H1 (cell line): Measurements from ENCODE around the gene RBM38. TPM values are rescaled to one million over a fixed set of nuclear protein-coding genes. Genes with fewer than 3 reads are reported as not detected.

Source experiments
- CTCF ChIA-PET: fragments of 300-600 bp; sonication (Branson Sonifier 250); formaldehyde crosslinking; loops from one replicate; lab custom pipeline; 2021; ENCODE audit not compliant: partially characterized antibody; lab: Charles Lee
- POLR2A ChIA-PET: fragments of 300-600 bp; sonication (Branson Sonifier 250); formaldehyde crosslinking; loops from one replicate; lab custom pipeline; 2021; ENCODE audit warnings: inconsistent platforms; ENCODE audit not compliant: partially characterized antibody; lab: Charles Lee
- DNase-seq, 2 experiments: peaks; one replicate each; pipeline versions ENCODE4 v3.0.0 to v3.0.0-alpha.2; 2010 to 2022; ENCODE audit warnings: low spot score in 2 of 2, low read depth in 1 of 2, mixed read lengths in 1 of 2
- FAIRE-seq: peaks from 2 replicates; lab custom pipeline; 2011; peaks lifted over from hg19 to GRCh38; lab: Jason Lieb, UNC
- H2AFZ ChIP-seq: 2 replicates; pipeline ENCODE4 v1.8.1; 2012; ENCODE audit warnings: low read length, inconsistent platforms
- H2AK5ac ChIP-seq: 2 replicates; pipeline ENCODE4 v1.6.1; 2013; ENCODE audit warnings: low read depth, low read length
- H2BK120ac ChIP-seq: replicated peaks from 2 replicates; pipeline ENCODE3; 2013; ENCODE audit warnings: low read depth, low read length, inconsistent platforms
- H2BK12ac ChIP-seq: 2 replicates; pipeline ENCODE4 v1.6.1; 2013; ENCODE audit warnings: low read depth, low read length
- H2BK15ac ChIP-seq: 2 replicates; pipeline ENCODE4 v1.6.1; 2013; ENCODE audit warnings: low read length
- H2BK20ac ChIP-seq: 2 replicates; pipeline ENCODE4 v1.6.1; 2013; ENCODE audit warnings: low read length
- H2BK5ac ChIP-seq: 2 replicates; pipeline ENCODE4 v1.6.1; 2013; ENCODE audit warnings: low read depth, low read length
- H3K14ac ChIP-seq: 2 replicates; pipeline ENCODE4 v1.6.1; 2013; ENCODE audit warnings: inconsistent platforms; ENCODE audit not compliant: insufficient read length
- H3K18ac ChIP-seq: 2 replicates; pipeline ENCODE4 v1.6.1; 2013; ENCODE audit warnings: low read length; ENCODE audit errors: extremely low read depth
- H3K23ac ChIP-seq: 2 replicates; pipeline ENCODE4 v1.6.1; 2013; ENCODE audit warnings: inconsistent platforms; ENCODE audit not compliant: insufficient read length
- H3K23me2 ChIP-seq: 2 replicates; pipeline ENCODE4 v1.6.1; 2013; ENCODE audit warnings: low read depth, low read length
- H3K27ac ChIP-seq: 2 replicates; pipeline ENCODE4 v1.6.1; 2011; ENCODE audit warnings: low read depth, low read length, inconsistent platforms
- H3K27me3 ChIP-seq, 4 experiments: replicated peaks in 1 of 4; 1 replicate in 1 of 4; 2 replicates in 3 of 4; pipeline versions ENCODE4 v1.6.1 to v1.8.1; 2011 to 2013; ENCODE audit warnings: low read length in 3 of 4, mild to moderate bottlenecking in 3 of 4, inconsistent platforms in 2 of 4, mixed read lengths in 2 of 4, moderate library complexity in 1 of 4; ENCODE audit not compliant: control insufficient read depth in 3 of 4, insufficient read depth in 3 of 4; ENCODE audit errors: extremely low read depth in 1 of 4
- H3K36me3 ChIP-seq, 4 experiments: 2 replicates each; pipeline versions ENCODE4 v1.6.1 to v1.8.1; 2011 to 2013; ENCODE audit warnings: mild to moderate bottlenecking in 4 of 4, low read length in 3 of 4, moderate library complexity in 2 of 4, control low read depth in 1 of 4, inconsistent platforms in 1 of 4; ENCODE audit not compliant: insufficient read depth in 4 of 4, control insufficient read depth in 2 of 4
- H3K4ac ChIP-seq: replicated peaks from 2 replicates; pipeline ENCODE3; 2013; ENCODE audit warnings: low read length, low read depth, mixed read lengths, inconsistent platforms; ENCODE audit not compliant: insufficient read length
- H3K4me1 ChIP-seq, 4 experiments: replicated peaks in 1 of 4; 1 replicate in 1 of 4; 2 replicates in 3 of 4; pipeline versions ENCODE4 v1.6.1 to v1.8.1; 2011 to 2013; ENCODE audit warnings: low read length in 3 of 4, inconsistent platforms in 2 of 4, mixed read lengths in 1 of 4; ENCODE audit not compliant: insufficient read depth in 4 of 4, control insufficient read depth in 3 of 4
- H3K4me2 ChIP-seq, 2 experiments: 2 replicates each; pipeline versions ENCODE4 v1.6.1 to v1.8.1; 2011 to 2013; ENCODE audit warnings: low read depth in 2 of 2, low read length in 2 of 2, control low read depth in 1 of 2, inconsistent platforms in 1 of 2, mild to moderate bottlenecking in 1 of 2; ENCODE audit not compliant: insufficient read depth in 1 of 2
- H3K4me3 ChIP-seq, 4 experiments: fragments of 200-600, 300-600 bp in 1 of 4; sonication (generic), shearing (Covaris generic), sonication (Bioruptor Twin) in 1 of 4; 2 replicates each; pipeline versions ENCODE4 v1.5.1 to v1.8.1; 2011 to 2016; ENCODE audit warnings: low read length in 4 of 4, low read depth in 3 of 4, control low read depth in 2 of 4, inconsistent platforms in 2 of 4, mild to moderate bottlenecking in 2 of 4, mixed read lengths in 1 of 4, moderate library complexity in 1 of 4; ENCODE audit not compliant: insufficient read depth in 2 of 4; ENCODE audit errors: extremely low read depth in 1 of 4
- H3K56ac ChIP-seq: replicated peaks from 2 replicates; pipeline ENCODE3; 2013; ENCODE audit warnings: low read depth, mild to moderate bottlenecking, mixed read lengths, low read length, inconsistent platforms; ENCODE audit not compliant: insufficient read length
- H3K79me1 ChIP-seq: 2 replicates; pipeline ENCODE4 v1.6.1; 2013; ENCODE audit warnings: low read depth, low read length, control low read depth
- H3K79me2 ChIP-seq, 2 experiments: 2 replicates each; pipeline versions ENCODE4 v1.6.1 to v1.8.1; 2012 to 2013; ENCODE audit warnings: low read length in 2 of 2, mild to moderate bottlenecking in 2 of 2, inconsistent platforms in 1 of 2; ENCODE audit not compliant: insufficient read depth in 2 of 2, control insufficient read depth in 1 of 2
- H3K9ac ChIP-seq, 4 experiments: replicated peaks in 1 of 4; 1 replicate in 1 of 4; 2 replicates in 3 of 4; pipeline versions ENCODE4 v1.6.1 to v1.8.1; 2011 to 2013; ENCODE audit warnings: low read depth in 3 of 4, low read length in 3 of 4, control low read depth in 2 of 4, mild to moderate bottlenecking in 2 of 4, moderate library complexity in 2 of 4, inconsistent platforms in 1 of 4; ENCODE audit errors: extremely low read depth in 1 of 4
- H3K9me3 ChIP-seq, 2 experiments: 2 replicates each; pipeline versions ENCODE4 v1.6.1 to v1.8.1; 2012 to 2013; ENCODE audit warnings: mild to moderate bottlenecking in 2 of 2, moderate library complexity in 2 of 2, control low read depth in 1 of 2, inconsistent platforms in 1 of 2, low read depth in 1 of 2, low read length in 1 of 2, mixed read lengths in 1 of 2; ENCODE audit not compliant: insufficient read depth in 2 of 2
- H4K20me1 ChIP-seq, 2 experiments: replicated peaks in 1 of 2; 2 replicates each; pipeline versions ENCODE3 to v1.8.1; 2011 to 2013; ENCODE audit warnings: inconsistent platforms in 2 of 2, low read length in 2 of 2, mild to moderate bottlenecking in 1 of 2; ENCODE audit not compliant: insufficient read depth in 2 of 2, control insufficient read depth in 1 of 2
- H4K5ac ChIP-seq: 2 replicates; pipeline ENCODE4 v1.6.1; 2013; ENCODE audit warnings: low read length, low read depth, mixed read lengths, inconsistent platforms; ENCODE audit not compliant: insufficient read length
- H4K8ac ChIP-seq: 2 replicates; pipeline ENCODE4 v1.8.0; 2013; ENCODE audit warnings: mild to moderate bottlenecking, moderate library complexity, low read length, inconsistent platforms; ENCODE audit not compliant: insufficient read depth; ENCODE audit errors: extremely low read depth
- H4K91ac ChIP-seq: replicated peaks from 2 replicates; pipeline ENCODE3; 2013; ENCODE audit warnings: low read length, mixed read lengths, inconsistent platforms; ENCODE audit not compliant: insufficient read length
- ASH2L ChIP-seq: fragments of 200-600, 300-600 bp; sonication (generic); IDR thresholded peaks from one replicate; pipeline ENCODE4 v1.7.1; 2017; ENCODE audit warnings: low read length
- BCL11A ChIP-seq, 2 experiments: IDR thresholded peaks; one replicate each; pipeline ENCODE4 v1.6.1; 2011; ENCODE audit warnings: low read depth in 2 of 2, low read length in 2 of 2, mild to moderate bottlenecking in 2 of 2
- CHD2 ChIP-seq: IDR thresholded peaks from 2 replicates; pipeline ENCODE4 v1.6.1; 2012; ENCODE audit warnings: low read length, improper control_type of control experiment
- CREB1 ChIP-seq: IDR thresholded peaks from 2 replicates; pipeline ENCODE4 v1.6.1; 2012; ENCODE audit warnings: inconsistent platforms
- HDAC2 ChIP-seq, 2 experiments: fragments of 300-600 bp in 1 of 2; sonication (generic) in 1 of 2; IDR thresholded peaks; 2 replicates each; pipeline ENCODE4 v1.6.1; 2011 to 2012; ENCODE audit warnings: low read depth in 2 of 2, low read length in 2 of 2, mild to moderate bottlenecking in 2 of 2, moderate library complexity in 2 of 2, borderline replicate concordance in 1 of 2, inconsistent platforms in 1 of 2
- RXRA ChIP-seq: IDR thresholded peaks from 2 replicates; pipeline ENCODE4 v1.6.1; 2011; ENCODE audit warnings: low read depth, mild to moderate bottlenecking, low read length, moderate library complexity; ENCODE audit not compliant: insufficient read depth
- USF2 ChIP-seq: IDR thresholded peaks from 2 replicates; pipeline ENCODE4 v1.6.1; 2011; ENCODE audit warnings: low read length, improper control_type of control experiment
- WGBS, 2 experiments: shearing (Covaris generic) in 1 of 2; methylation state at CpG; one replicate each; pipeline versions ENCODE4 v1.1.6 to v1.1.7; 2013 to 2015; ENCODE audit warnings: low lambda C conversion rate in 2 of 2, mixed read lengths in 2 of 2, inconsistent platforms in 1 of 2, low coverage in 1 of 2, missing lambda C conversion rate in 1 of 2; ENCODE audit not compliant: insufficient replicate concordance in 2 of 2, insufficient coverage in 1 of 2, insufficient read length in 1 of 2; ENCODE audit errors: extremely low coverage in 1 of 2, missing lambda C conversion rate in 1 of 2; 5-methylcytosine and 5-hydroxymethylcytosine counted together
- polyA plus RNA-seq, 7 experiments: library from polyadenylated mRNA; depleted of rRNA in 3 of 7; stranded (reverse) in 5 of 7; unstranded in 2 of 7; fragments of >200 nt in 5 of 7; fragments of 200-250 nt in 2 of 7; gene quantifications; 1 replicate in 5 of 7; 2 replicates in 1 of 7; 4 replicates in 1 of 7; pipeline versions ENCODE4 v1.2.1 to v1.2.3, GENCODE V29; 2011 to 2013; ENCODE audit warnings: missing spikeins in 2 of 7, mixed read lengths in 2 of 7
- total RNA-seq: library from RNA; stranded (reverse); fragmentation: NEBNext Ultra II Directional; extraction: Animal tissue kit (Norgen Biotek cat#: 25700); gene quantifications from 2 replicates; pipeline ENCODE4 v1.2.1, GENCODE V29; 2021

The RBM38 gene
- total and polyA plus RNA-seq, 2 of the 8 experiments (the other 6 are each of a cell fraction or from before 2014, with no cell fraction given) = 57.7 to 109 TPM

- Histone ChIP-seq H3K9me3 (no peaks in the 10 kb centered on the region), H3K4ac (no peak overlapping the region), H3K4me3 (no peak overlapping the region), H3K27ac (no peak overlapping the region), H2AFZ (no peak overlapping the region), H2BK20ac (no peak overlapping the region), H3K14ac (no peak overlapping the region), H4K8ac (no peak overlapping the region), H3K4me1 (peaks cover 0 to 16% (median 8%) of the 10 kb centered on the region in 4 experiments; a peak in 5 of 7 replicates), H2BK5ac (no peak overlapping the region), H3K79me1 (no peaks in the 10 kb centered on the region; the same call in 1 of the 2 replicates), H3K56ac (no peak overlapping the region), H4K5ac (no peak overlapping the region), H3K9ac (no peak overlapping the region), H2BK120ac (no peak overlapping the region), H4K20me1 (no peaks in the 10 kb centered on the region), H3K36me3 (no peaks in the 10 kb centered on the region), H3K23me2 (no peaks in the 10 kb centered on the region), H3K79me2 (no peaks in the 10 kb centered on the region), H3K4me2 (no peak overlapping the region), H2BK12ac (no peak overlapping the region), H3K18ac (no peak overlapping the region), H4K91ac (no peak overlapping the region), H2AK5ac (no peak overlapping the region), H3K23ac (no peak overlapping the region), H2BK15ac (no peak overlapping the region), H3K27me3 (0 out of 7 replicates have a peak, but pooled peaks cover 0 to 3% (median 0%) of the 10 kb centered on the region in 4 experiments)
- ChIA-PET POLR2A (no interaction called here), CTCF (interaction anchor here (0.7 to 3.9 kb wide), 4 partner anchors 9 to 56 kb away, joined by 3 to 12 read pairs (median 5); no protein-coding TSS in a partner anchor)
- DNase-seq (no peak), FAIRE-seq (no peak)
- WGBS, 2 experiments = 87% methylated on average over 17 of the region's 17 CpGs; no CpG with 5 or more reads in 1 of the 2 experiments
- TF ChIP-seq ASH2L = no peak
- no peak for TF ChIP-seq CHD2
- TF ChIP-seq USF2 = no peak
- TF ChIP-seq RXRA = no peak
- TF ChIP-seq CREB1 = no peak
- no peak for TF ChIP-seq HDAC2 (IDR thresholded peaks at IDR 0.05; ENCODE audit: borderline replicate concordance in 1 of 2, low read depth in 2 of 2, low read length in 2 of 2)
- no peak for TF ChIP-seq BCL11A (IDR thresholded peaks at IDR 0.05; ENCODE audit: low read depth in 2 of 2, low read length in 2 of 2)
Observed at GRCh38 chr20:57442158-57442887, 51.1 kb downstream of the RBM38 start.
